8988T (cell line): ENCODE measurements around the gene TCF12.
"Not testable (repeated sequence)": the region's sequence is repeated elsewhere in the genome, so short reads cannot be mapped to it uniquely, and the experiment has no call there.

ENCODE experiments used
- DNase-seq: peaks from one replicate; pipeline ENCODE4 v3.0.0; 2011

The TCF12 gene

DNA sequence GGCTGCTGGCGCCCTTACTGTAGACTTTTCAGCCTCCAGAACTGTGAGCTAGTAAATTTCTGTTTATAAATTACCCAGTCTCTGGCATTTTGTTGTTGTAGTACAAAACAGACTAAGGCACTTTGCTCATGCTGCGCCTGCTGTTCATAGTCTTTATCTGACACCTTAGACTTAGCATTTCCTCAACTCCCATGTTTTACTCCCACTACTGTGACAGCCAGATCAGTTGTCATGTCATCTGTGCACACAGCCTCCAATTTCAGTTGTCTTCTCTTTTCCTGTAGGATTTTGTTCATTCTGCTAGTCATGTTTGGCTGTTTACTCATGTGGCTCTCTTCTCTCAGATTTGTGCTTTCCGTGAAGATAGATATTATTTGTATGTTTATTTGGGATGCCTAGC is 62.0 kb downstream of the TCF12 start:
- no peak for DNase-seq

DNA sequence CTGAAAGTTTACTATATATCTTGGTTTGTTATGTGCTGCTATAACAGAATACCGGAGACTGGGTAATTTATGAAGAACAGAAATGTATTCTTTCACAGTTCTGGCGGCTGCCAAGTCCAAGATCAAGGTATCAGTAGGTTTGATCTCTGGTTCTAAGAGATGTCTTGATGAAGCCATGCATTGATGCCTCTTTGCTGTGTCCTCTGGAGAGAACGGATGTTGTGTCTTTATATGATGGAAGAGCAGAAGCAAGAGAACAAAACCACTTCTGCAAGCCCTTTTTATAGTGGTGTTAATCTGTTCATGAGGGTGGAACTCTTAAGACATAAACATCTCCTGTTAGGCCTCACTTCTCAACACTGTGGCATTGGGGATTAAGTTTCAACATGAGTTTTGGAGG is 62.7 kb downstream of the TCF12 start:
- no peak for DNase-seq

DNA sequence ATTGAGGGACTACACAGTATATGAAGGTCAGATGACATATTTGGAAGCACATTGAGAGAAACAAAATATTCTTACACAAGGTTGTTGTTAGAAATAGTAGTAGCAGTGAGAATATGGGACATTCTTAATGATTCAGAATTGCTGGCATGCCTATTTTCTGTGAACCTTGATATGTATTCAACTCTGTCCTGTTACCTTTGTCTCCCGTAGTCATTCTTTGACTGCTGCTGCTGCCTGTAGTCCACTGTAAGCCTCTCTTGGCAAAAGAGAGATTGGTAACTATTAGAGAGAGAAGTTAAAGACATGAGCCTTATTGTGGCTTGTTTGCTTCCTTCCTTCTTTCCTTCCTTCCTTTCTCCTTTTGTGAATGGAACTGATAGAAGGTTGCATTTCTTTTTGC is 64.5 kb downstream of the TCF12 start:
- no peak for DNase-seq

DNA sequence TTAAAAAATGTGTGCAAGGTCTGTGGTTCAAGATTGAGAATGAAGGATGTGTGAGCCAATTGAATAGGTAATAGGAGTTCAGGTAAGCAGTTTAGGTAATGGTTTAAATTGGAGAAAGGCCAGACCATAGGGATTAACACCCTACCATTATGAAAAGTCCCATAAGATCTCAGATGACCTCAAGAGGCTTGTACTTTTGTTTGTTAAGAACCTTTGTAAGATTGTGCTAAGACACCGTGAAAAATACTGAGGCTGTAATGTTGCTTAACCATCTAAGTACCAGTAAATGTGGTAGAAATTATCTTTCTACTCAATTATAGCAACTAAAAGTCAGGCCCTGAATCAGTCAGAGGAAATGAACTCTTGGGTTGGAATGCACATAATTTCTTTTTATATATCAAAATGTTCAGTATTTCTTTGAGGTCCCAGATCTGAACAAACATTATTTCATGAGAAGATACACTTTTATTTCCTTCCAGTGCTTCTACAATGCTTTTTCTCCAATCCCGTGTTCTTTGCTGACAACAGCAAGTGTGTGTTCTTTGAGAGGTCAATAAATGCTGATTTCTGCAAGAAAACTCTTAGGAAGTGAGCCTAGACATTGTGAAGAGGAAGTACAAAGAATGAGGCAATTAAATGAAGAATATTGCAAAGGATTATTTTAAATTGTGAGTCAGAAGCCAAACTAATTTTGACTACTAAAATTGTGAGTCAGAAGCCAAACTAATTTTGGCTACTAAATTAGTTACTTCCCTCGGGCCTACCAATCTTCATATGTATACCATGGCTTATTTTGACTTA is 66.4 kb downstream of the TCF12 start:
- no peak for DNase-seq

DNA sequence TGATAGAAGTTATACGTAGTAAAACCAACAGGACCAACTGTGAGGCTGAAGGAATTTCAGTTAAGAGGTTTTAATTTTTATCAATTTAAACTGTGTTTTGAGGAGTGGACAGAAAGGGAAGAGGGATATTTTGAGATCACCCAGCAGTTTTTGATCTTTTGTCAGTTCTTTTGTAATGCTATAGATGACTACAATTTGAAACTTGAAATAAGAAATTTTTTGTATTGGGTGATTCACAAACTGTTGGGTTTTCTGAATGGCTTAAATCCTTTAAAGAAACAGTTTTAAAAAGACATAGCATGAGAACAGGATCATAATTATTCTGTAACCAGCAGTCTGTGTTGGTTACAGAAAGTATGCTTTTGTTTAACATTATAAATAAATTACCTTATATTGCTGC is 67.4 kb downstream of the TCF12 start:
- no peak for DNase-seq

DNA sequence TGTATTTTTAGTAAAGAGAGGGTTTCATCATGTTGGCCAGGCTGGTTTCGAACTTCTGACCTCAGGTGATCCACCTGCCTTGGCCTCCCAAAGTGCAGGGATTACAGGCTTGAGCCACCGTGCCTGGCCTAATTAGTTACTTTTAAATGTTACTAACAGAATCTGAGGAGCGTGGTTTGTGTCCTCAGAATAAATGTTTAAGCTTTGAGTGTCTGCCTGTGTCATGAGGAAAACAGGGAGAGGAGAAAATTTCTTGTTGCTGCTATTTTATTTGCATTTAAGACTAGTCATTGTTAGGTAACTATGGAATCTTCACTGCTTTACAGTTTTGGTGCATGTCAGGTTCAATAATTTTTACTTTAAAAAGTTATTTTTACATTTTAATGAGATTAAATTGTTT is 68.8 kb downstream of the TCF12 start:
- DNase-seq = no peak

DNA sequence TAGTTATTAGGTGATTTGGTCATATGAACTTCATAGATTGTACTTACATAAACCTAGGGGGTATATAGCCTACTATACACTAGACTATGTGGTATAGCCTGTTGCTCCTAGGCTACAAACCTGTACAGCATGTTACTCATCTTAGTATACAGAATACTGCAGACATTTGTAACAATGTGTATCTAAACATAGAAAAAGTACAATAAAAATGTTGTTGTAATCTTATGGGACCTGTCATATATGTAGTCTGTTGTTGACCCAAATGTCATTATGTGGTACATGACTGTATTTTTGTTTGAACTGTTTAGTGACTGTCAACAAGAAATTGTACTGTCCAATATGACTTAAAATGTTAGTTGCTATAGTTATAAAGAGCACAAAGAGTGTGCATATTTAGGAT is 69.8 kb downstream of the TCF12 start:
- no peak for DNase-seq

DNA sequence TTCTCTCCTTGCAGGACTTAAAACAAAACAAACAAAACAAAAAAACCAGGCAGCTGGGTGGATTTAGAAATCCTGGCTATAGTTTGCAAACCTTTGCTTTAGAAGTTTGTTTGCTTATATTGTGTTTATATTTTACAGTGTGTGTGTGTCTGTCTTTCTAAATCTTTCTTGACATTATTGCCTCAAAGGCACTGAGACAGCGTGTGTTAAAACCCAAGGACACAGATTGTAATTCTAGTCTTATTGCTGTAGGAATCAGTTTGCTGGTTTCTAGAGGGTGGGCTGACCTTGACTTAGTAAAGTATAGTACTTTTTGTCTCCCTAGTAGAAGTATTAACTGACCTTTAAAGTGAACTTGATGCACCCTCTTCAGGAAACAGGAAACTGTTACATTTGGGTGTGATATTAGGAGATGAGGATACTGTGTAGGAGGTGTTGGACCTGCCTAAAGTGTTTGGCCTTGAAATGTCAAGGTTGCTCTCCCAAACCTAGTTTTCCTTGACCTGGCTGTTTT is 71.0 kb downstream of the TCF12 start:
- no peak for DNase-seq

DNA sequence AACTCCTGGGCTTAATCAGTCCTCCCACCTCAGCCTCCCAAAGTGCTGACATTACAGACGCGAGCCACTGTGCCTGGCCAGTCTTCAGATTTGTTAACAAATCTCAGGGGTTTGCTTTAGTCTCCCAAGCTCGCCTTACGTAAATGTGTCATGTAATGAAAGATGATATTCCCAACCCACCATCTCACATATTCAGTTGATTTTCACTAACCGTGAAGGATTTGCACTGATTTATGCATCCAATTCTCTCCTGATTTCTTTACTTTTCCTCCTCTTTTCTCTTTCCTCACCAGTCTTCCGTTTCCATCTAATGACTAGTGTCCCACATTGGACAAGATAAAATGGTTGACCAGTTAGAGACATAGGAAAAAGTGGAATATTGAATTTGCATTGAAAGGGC is 72.6 kb downstream of the TCF12 start:
- DNase-seq = no peak

DNA sequence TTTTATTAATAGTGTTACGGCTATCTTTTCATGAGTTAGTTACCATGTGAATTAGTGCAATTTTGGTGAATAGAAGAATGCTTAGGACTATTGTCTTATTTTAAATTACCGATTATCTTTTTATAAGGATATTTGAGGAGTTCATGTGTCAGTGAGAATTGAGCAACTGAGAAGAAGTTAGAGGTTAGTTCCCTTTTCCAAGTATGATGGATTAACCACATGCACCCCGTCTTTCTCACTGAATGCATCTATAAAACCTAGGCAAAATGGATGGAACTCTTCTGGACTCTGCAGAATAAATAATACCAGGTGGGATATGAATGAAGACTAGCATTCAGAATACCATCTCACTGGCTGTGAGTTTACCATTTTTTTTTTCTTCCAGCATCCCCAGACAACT is 74.3 kb downstream of the TCF12 start:
- DNase-seq = no peak

DNA sequence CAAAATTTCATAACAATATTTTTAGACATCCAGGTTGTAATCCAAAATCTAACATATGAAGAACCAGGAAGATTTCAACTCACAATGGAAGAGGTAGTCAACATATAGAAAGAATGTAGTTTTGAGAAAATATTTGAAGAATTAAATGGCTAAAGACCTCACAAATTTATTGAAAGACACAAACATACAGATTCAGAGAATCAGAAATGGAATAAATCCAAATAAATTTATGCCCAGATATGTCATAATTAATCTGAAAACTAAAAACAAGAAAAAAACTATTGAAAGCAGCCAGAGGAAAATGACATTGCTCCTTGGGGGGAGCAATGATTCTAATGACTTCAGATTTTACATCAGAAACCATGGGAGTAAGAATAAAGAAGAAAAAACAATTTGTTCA is 75.8 kb downstream of the TCF12 start:
- no peak for DNase-seq

DNA sequence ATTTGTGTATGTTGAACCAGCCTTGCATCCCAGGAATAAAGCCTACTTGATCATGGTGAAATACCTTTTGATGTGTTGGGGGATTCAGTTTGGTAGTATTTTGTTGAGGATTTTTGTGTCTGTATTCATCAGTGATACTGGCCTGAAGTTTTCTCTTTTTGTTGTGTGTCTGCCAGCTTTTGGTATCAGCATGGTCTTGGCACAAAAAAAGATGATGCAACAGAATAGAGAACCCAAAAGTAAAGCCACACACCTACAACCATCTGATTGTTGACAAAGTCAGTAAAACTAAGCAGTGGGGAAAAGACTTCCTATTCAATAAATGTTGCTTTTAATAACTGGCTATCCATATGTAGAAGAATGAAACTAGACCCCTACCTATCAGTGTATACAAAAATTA is 77.6 kb downstream of the TCF12 start:
- no peak for DNase-seq

DNA sequence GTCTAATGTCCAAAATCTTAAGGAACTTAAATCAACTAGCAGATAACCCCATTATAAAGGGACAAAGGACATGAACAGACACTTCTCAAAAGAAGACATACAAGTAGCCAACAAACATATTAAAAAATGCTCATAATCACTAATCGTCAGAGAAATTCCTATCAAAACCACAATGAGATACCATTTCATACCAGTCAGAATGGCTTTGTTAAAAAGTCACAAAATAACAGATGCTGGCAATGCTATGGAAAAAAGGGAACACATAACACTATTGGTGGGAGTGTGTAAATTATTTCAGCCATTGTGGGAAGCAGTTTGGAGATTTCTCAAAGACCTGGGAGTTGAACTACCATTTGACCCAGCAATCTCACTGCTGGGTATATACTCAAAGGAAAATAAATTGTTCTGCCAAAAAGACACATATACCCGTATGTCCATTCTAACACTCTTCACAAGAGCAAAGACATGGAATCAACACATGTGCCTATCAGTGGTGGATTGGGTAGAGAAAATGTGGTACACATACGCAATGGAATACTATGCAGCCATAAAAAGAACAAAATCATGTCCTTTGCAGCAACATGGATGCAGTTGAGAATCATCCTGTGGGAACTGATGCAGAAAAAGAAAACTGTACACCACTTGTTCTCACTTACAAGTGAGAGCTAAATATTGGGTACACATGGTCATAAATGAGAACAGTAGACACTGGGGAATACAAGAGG is 78.5 kb downstream of the TCF12 start:
- no peak for DNase-seq

DNA sequence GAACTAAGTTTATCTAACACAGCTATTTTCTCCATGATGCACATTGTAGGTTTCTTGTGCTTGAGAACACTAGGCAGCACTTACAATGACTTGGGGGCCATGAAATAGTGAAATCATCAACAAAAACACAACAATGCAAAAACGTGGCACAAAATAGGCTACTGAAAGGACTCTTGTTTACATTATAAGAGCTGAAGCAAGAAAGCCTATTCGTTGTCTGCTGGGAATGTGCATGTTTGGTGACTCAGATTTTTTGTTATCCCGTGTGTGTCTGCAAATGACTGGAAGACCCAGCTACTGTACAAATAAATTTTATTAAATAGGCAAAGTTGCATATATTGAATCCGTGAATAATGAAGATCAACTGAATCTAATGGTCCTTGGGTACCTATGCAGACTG is 85.0 kb downstream of the TCF12 start:
- DNase-seq = no peak

DNA sequence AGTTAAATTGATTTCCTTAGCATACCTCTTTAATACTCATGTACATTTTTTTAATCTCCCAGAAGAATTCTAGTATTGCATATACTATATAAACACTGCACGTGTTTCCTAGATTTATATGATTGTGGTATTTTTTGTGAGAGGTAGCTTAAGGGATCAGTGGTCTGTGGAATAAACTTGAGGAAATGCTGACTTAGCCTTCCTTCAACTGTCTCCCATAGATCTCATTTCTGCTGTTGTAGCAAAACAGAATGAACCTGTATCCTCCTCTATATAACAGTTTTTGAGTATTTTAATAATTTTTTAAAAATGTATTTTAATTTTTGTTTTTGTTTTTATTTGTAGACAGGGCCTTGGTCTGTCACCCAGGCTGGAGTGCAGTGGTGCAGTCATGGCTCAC is 86.8 kb downstream of the TCF12 start:
- no peak for DNase-seq

DNA sequence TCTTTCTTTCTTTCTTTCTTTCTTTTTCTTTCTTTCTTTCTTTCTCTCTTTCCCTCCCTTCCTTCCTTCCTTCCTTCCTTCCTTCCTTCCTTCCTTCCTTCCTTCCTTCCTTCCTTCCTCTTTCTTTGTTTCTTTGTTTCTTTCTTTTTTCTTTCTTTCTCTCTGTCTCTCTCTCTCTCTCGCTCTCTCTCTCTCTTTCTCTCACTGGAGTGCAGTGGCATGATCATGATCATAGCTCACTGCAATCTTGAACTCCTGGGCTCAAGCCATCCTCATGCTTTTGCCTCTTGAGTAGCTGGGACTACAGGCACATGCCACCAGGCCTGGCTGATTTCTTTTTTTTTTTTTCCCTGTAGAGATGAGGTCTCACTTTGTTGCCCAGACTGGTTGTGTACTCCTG is 89.4 kb downstream of the TCF12 start:
- DNase-seq = not testable (repeated sequence)

DNA sequence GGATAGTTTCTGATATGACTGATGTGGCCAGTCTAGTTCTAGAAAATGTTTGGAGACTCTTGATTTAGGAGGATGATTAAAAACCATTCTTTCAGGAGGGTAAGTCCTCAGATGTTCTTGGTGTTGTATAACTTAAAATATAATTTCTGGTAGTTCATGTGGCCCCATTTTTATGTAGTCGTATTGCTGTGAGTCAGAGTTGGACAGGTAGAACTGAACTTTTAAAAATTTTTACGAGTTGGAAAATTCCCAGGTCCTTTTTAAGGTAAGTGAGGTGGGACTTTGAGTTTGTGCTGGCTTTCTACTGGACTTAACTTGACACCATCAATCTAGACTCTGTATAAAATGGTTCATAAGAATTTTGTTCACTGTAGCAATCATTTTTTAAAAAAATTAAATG is 92.3 kb downstream of the TCF12 start:
- no peak for DNase-seq

DNA sequence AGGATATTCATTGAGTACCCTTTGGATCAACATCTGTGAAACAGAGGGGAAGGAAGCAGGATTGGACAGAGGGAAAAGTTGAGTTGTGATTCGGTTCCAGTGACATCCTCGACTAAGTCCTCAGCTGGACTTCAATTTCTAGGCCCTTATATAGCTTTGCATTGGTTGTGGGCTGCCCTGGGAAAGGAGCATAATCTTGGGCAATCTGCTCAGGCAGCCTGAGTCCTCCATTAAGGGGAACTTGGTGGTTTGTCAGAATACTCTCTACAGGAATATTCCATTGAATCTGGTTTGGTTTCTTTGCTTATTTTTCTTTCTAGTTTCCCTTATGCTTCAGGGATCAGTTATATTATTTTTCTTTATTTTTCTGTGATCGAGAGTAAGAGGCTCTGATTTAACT is 94.1 kb downstream of the TCF12 start:
- DNase-seq = no peak

DNA sequence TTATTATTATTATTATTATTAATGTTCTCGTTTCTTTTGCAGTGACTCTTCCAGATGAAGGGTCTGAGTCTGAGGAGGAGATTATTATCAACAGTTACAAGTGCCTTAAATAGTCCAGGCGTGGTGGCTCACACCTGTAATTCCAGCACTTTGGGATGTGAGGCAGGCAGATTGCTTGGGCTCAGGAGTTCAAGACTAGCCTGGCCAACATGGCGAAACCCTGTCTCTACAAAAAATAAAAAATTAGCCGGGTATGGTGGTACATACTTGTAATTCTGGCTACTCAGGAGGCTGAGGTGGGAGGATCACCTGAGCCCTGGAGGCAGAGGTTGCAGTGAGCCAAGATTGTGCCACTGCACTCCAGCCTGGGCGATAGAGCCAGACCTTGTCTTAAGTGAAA is 96.5 kb downstream of the TCF12 start:
- DNase-seq = not testable (repeated sequence)

DNA sequence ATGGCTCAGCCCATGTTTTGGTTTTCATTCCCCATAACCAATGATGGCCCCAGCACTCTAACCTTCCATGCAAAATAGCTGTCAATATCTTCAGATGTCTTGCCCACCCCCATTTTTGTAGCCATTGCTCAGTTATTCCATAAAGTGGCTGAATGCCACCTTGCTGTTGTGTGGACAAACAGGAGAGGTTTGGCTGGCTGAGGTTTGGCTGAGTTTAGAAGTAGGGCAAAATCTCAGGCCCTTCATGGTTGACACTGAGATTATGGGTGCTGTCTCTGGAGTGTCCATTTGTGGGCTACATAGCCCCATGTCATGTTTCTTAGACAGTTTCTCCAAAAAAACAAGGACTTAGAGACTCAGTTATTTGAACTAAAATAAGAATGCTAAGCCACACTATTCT is 96.9 kb downstream of the TCF12 start:
- no peak for DNase-seq

DNA sequence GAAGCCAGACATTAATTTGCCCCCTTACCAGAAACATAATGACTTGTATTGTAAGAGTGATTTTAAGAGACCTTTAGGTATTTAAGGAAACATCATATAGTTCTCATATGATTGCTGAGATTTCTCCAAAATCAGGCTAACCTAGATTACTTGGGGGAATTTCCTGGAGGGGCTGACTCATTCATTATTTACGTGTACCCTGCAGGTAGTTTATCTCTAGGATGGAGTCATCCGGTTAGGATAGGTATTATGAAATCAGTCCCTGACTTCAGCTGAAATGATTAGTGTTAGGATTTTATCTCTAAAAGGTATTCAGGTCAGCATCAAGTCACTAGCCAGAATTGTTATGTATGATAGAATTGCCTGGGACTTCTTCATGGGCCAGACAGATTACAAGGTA is 97.5 kb downstream of the TCF12 start:
- DNase-seq = no peak

DNA sequence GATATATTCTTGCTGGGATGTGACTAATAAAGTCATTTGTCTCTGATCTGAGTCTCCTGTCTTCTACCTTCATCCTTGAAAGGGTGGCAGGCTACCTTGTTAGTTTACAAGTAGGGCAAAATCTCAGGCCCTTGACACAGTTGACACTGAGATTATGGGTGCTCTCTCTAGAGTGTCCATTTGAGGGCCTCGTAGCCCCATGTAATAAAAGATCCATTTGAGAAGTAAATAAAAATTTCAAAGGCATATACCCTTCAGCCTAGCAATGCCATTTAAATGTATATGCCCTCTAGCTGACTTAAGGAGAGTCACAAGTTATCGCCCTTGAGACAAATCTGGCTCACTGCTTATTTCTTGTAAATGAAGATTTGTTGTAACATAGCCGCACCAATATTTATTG is 98.6 kb downstream of the TCF12 start:
- DNase-seq = no peak

DNA sequence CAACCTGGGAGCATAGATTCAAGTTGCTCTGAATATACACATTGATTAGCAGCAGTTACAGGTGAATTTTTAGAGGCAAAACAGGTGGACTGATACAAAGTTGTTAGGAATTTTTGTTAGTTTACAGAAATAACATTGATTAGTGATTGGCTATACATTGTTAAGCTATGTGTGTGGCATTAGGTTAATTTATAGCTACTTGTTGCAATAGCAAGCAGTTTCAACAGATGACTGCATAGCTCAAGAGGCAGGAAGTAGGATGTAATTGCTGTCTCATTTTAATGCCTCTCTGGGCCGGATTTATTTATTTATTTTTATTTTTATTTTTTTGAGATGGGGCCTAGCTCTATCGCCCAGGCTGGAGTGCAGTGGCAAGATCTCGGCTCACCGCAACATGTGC is 99.7 kb downstream of the TCF12 start:
- no peak for DNase-seq

DNA sequence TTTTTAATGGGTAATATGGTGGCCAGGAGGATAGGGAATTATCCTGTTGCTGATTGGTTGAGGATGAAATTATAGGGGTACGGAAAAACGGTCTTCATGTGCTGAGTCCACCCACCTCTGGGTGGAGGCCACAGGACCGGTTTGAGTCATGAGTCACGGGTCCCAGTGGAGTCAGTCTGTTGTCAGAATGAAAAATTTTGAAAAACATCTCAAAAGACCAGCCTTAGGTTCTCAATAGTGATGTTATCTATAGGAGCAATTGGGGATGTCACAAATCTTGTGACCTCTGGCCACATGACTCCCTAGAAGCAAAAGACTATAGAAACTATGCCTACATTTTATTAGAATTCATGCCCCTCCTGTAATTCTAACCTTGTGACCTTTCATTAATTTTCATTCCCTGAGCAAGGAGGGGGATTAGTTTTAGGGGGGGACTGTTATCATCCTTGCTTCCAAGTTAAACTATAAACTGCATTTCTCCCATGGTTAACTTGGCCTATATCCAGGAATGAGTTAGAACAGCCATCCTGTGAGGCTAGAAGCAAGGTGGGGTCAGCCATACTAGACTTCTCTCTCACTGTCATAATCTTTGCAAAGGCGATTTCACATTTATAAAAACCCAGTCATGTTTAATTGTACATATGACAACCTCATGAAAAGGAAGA is 101.2 kb downstream of the TCF12 start:
- no peak for DNase-seq
